HG03575 (cell line): ENCODE data around the gene GOLGA6C.
"Not testable (repeated sequence)": the region's sequence is repeated elsewhere in the genome, so short reads cannot be mapped to it uniquely, and the experiment has no call there.

Experiments
- ATAC-seq: cut with Tn5 transposase; IDR thresholded peaks from one replicate; pipeline ENCODE4 v1.9.1; 2021; ENCODE audit not compliant: unreplicated experiment, insufficient number of reproducible peaks, low FRiP score; ENCODE audit errors: extremely low read depth

GOLGA6C gene

GRCh38 chr15:75225951-75226732 lies 32.0 kb upstream of the GOLGA6C start:
- ATAC-seq, result no peak

GRCh38 chr15:75227112-75227511 lies 31.0 kb upstream of the GOLGA6C start:
- not testable (repeated sequence) for ATAC-seq

GRCh38 chr15:75227663-75228280 lies 30.4 kb upstream of the GOLGA6C start:
- ATAC-seq, result no peak

GRCh38 chr15:75228787-75229186 lies 29.3 kb upstream of the GOLGA6C start:
- ATAC-seq, result no peak

GRCh38 chr15:75229191-75230015 lies 28.7 kb upstream of the GOLGA6C start:
- ATAC-seq, result no peak

- no peak for ATAC-seq
These were observed 28.2 kb upstream of the GOLGA6C start for GRCh38 chr15:75230016-75230343.

- ATAC-seq, result no peak
These were observed 27.4 kb upstream of the GOLGA6C start for GRCh38 chr15:75230551-75231371.

GRCh38 chr15:75231836-75232235 lies 26.3 kb upstream of the GOLGA6C start:
- no peak for ATAC-seq

- ATAC-seq, result no peak
These were observed 25.8 kb upstream of the GOLGA6C start for GRCh38 chr15:75232252-75232813.

- ATAC-seq, result no peak
These were observed 25.2 kb upstream of the GOLGA6C start for GRCh38 chr15:75232826-75233503.

- ATAC-seq, result no peak
These were observed 24.5 kb upstream of the GOLGA6C start for GRCh38 chr15:75233504-75234190.

GRCh38 chr15:75234191-75234810 lies 23.8 kb upstream of the GOLGA6C start:
- no peak for ATAC-seq

GRCh38 chr15:75235051-75235673 lies 23.0 kb upstream of the GOLGA6C start:
- ATAC-seq, result no peak

- ATAC-seq, result no peak
These were observed 22.1 kb upstream of the GOLGA6C start for GRCh38 chr15:75235760-75236729.

- ATAC-seq, result no peak
These were observed 20.7 kb upstream of the GOLGA6C start for GRCh38 chr15:75237316-75237982.
